NCI-H2081 treated with DMSO at 0.1 percent for 48 hours (cell line): Measurements from ENCODE around the gene P2RX1.

Experiments used
- DNase-seq: peaks from one replicate; lab custom pipeline; 2025; lab: John Stamatoyannopoulos, UW

Gene P2RX1

DNA sequence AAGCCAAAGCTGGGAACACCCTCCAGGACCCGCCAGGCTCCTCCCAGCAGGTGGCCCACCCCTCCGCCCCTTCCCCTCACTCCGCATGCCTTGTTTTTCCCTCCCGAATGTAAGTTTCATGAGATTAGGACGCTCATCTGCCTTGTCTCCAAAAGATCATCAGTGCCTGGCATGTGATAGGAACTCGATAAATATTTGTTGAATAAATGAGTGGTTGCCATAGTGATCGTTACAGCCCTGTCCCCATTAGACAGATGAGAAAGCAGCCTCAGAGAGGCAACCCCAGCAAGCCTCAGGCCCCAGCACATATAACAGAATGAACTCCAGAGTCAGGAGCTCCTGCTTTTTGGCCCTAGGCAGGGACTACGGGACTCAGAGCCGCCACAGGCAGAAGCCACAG is 28.5 kb downstream of the P2RX1 start:
- DNase-seq = no peak

DNA sequence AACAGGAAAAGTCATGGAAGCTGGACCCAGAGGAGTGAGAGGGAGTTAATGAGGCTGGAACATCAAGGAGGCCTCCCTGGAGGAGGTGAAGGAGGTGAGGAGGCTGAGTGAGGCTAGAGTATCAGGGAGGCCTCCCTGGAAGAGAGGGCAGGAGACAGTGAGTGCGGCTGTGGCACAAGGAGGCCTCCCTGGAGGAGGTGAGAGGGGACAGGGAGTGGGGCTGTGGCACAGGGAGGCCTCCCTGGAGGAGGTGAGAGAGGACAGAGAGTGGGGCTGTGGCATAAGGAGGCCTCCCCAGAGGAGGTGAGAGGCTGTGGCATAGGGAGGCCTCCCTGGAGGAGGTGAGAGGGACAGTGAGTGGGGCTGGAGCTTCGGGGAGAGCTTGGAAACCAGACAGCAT is 28.9 kb downstream of the P2RX1 start:
- DNase-seq = no peak

DNA sequence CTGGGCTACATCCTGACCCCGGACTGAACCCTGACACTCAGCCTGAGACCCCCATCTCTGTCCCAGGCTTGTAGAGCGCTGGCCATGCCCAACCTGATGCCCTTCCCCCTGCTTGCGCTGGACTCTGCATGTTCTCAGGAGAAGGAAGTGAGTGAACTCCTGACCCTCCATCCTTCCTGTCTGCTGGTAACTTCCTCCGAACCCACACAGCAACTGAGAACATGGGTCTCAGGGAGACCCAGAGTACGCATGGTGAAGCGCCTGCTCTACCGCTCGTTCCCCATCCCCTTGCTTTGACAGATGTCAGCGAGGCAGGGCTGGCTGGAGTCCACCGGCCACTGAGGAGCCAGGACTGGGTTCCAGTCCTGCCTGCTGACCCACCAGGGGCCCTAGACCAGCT is 29.5 kb downstream of the P2RX1 start:
- no peak for DNase-seq

DNA sequence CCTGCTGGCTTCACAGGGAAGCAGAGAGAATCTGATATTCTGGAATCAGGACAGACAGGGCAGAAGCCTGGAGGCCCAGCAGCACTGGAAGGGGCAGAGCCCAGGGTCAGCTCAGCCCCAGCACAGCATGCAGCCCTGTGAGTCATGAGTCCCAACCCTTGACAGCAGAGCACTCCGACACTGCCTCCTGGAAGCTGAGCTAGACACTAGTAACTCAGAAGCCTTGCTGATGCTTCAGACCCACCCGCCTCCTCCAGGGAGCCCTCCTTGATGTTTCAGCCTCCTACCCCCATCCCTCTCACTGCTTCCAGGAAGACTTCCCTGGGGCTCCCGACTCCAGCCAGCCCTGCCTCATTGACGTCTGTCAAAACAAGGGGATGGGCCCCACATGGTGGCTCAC is 30.3 kb downstream of the P2RX1 start:
- no peak for DNase-seq

DNA sequence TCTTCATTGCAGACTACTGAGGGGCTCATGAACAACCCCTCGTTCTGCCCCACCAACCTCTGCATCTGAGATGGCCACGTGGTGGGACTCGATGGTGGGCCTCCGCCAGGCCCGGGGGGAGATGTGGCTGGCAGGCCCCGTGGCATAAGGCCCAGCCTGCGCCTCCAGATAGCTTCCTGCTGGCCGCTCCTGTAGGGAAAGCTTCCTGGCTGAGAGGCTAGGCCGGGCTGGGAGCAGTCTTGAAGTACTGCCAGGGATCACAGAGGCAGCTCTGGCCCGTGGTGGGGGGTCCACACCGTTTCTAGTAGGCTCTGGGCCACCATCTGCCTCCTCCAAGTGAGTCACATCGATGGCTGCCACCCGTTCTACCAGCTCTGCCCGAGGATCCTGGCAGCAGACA is 31.0 kb downstream of the P2RX1 start:
- no peak for DNase-seq

DNA sequence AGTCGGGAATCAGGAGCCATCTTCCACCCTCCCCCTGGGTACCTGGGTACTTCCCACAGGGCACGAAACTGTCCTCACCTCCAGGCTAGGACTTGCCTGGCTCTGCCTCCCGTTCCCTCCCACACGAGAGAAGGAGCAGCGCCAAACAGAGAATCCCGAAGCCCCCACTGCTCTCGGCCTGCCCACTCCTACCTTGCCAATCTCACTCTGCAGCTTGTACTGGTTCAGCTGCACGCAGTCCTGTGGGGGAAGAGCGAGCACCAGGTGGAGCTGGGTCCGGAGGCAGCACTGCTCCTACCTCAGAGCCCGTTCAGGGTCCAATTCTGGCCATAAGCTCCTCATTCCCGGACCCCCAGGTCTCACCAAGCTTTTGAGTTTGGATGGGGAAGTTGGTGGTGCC is 32.1 kb downstream of the P2RX1 start:
- no peak for DNase-seq

DNA sequence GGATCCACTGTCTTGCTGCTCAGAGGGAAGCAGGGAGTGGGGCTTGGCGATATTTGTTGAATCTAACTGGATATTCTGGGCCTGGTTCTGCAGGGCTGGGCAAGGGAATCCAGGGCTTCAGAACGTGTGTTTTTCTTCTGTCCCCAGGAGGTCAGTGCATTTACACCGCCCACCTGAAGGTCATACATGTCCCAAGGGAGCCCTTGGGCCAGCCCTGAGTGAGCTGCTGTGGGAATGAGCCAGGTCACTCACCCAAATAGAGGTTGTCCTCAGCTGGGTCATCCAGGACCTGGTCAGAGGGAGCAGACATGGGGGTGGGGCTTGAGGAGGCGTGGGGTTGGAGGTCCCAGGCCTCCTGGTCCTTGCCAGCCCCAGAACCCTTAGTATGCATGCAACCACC is 34.0 kb downstream of the P2RX1 start:
- no peak for DNase-seq

DNA sequence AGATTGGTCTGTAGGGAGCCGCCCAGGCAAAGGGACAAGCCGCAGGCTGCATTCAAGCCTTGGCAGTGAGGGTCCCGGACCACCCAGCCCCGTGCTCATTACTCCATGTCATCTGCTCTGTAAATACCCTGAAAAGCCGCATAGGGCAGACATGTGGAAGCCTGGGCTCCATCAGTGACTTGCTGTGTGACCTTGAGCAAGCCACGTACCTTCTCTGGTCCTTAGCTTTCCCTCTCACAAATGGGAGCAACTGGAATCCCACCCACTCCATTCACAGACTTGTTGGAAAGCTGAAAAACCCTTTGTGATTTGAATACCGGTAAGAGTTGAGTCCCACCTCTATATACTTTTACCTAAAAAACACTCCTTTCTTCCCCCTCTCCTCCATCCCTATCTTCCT is 35.3 kb downstream of the P2RX1 start:
- no peak for DNase-seq

DNA sequence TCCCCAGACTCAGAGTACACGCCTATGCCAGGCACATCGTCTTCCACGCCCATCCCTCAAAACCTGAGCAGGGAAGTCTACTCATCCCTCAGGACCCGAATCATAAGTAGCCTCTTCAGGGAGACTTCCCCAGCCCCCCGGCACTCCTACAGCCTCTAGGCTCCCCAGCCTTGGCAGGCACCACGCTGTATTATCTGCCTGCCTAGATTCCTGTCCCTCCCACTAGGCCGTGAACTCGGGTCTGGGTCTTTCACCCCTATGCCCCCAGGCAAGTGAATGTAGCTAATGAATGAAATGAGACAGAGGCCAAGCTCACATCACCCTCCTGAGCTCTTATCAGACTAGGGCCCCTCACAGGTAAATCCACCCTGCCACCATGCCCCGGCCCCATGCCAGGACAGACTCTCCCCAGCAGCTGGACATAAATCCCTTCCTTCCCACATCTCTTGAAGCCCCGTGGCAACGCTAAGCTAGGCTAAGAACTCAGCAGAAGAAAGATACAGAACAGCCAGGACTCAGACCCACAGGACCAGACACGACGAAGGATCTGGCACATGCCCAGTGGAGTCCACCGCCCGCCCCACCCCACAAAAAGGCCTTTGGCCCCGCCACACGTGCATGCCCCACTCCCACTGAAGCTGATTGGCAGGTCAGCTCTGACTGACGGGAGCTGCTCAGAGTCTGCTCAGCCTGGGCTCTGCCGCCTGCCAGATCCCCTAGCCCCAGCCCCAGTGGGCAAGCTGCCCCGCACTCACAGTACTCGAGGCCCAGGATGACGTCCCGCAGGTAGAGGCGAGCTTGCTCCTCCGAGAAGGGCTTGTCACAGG is 36.5 kb downstream of the P2RX1 start:
- no peak for DNase-seq

DNA sequence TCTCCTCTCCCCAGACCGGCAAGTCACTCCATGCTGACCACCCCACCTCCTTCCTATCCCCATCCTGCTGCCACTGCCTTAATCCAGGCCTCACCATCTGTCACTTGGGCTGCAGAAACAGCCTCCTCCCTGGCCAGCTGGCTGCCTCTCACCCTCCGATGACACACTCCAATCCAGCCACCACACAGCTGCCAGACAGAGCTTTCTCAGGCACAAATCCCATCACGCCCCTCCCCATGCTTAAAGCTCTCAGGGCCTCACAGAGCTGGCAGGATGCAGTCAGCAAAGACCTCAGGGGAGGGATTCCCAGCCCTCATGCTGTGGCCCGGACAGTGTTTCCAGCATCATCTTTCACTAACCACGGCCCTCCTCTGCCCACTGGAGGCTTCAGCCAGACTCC is 37.1 kb downstream of the P2RX1 start:
- DNase-seq = no peak

DNA sequence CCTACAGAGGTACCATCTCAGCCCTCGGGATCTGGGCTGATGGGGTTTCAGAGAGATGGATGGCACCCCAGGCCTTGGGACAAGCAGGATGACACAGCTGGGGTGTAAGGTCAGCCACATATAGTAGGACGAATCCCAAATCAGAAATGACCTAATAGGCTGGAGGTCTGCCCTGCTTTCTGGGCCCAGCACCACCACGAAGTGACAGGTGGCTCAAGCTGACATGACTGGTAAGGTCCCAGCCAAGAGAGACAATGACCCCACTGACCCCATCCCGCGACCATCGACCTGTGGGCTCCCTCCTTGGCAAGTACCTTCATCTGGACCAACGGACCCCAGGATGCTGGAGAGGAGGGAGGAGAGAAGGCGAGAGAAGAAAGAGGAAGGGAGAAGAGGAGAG is 39.0 kb downstream of the P2RX1 start:
- no peak for DNase-seq

DNA sequence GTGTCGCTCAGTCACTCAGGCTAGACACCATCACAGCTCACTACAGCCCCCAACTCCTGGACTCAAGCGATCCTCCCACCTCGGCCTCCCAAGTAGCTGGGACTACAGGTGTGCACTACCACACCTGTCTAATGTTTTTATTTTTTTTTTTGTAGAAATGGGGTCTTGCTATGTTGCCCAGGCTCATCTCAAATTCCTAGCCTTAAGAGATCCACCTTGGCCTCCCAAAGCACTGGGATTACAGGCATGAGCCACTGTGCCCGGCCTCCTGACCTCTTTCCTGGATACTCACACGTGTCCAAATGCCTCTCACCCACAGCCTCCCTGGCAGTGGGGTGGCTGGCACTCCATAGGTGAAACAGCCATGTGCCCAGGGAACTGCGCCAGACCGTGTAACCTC is 40.9 kb downstream of the P2RX1 start:
- no peak for DNase-seq

DNA sequence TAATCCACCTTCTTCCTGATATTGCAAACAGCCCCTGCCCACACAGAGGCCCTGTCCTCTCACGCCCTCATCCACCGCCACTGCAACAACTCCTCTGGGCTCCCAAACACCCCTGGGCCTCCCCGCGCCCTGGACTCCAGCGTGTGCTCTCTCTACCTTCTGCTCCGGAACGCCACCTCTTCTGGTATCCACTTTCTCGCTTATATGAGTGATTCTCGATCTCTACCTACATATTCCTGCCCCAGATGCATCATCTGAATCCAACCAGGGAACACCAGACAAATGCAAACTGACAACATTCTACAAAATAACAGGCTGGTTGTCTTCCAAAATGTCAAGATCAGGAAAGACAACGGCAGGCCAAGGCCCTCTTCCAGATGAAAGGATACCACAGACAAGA is 42.4 kb downstream of the P2RX1 start:
- DNase-seq = no peak

DNA sequence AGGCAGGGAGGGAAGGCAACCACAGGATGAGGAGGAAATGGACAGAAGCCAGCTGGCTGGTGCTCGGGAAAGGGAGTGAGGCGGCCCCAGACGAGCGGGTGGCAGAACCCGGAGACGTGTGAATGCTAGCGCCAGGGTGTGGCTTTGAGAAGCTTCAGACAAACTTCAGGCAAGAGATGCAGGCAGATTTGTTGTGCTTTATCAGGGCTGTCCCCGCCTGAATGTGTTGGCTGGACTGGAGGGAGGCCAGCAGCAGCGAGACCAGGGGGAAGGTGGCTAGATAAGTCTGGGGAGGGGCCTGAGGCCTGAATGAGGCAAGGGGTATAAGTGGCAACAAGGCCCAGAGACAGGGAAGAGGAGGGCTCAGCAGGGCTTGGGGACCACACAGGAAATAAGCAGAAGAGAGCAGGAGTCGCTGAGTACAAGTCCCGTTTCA is 45.4 kb downstream of the P2RX1 start:
- no peak for DNase-seq

DNA sequence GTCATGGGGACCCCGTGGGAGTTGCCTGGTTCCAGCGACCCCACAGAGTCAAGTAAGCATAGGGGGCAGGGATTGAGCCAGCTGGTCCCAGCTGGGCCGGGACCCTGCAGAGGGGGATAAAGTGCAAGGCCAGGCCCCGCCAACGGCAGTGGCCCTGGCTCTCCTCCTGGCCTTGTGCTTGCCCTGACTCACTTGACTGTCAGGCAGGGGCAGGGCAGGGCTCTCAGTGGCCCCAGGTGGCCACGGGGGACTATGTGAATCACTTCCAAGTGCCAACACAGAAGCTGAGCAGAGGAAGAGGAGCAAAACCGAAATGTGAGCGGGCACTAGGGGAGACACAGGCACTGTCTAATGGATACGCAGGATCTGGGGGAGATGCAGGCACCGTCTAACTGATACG is 48.7 kb downstream of the P2RX1 start:
- DNase-seq = no peak

DNA sequence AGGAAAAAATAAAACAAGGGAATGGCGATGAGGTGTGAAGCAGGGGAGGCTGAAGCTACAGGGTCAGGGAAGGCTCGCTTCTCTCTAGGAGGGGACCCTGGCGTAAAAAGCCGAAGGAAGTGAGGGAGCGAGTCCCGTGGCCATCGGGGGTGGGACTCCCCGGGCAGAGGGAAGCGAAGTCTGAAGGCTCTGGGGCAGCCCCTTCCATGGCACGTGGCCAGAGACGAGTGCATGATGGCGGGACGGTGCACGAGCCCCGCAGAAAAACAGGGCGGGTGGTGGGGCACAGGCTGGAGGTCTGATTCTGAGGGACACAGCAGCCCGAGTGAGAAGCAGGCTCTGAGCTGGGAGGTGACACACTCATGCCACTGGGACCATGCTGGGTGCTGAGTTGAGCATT is 49.2 kb downstream of the P2RX1 start:
- DNase-seq = no peak

DNA sequence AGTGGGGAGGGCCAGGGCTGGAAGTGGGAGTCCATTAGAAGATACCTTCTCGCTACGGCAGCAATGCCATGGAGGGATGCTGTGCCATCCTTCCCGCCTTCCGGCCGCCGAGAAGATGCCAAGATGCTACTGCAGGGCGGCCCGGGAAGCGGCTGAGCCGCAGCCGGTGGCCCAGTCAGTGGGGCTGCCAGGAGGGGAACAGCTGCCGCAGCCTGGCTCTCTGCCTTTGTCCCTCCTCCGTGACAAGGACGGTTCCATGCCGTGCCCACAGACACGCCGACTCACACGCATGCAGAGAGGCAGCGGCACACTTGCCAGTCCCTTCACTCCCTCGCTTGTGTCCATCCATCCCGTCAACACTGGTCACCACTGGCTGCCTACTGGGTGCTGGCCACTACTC is 50.0 kb downstream of the P2RX1 start:
- DNase-seq = no peak

DNA sequence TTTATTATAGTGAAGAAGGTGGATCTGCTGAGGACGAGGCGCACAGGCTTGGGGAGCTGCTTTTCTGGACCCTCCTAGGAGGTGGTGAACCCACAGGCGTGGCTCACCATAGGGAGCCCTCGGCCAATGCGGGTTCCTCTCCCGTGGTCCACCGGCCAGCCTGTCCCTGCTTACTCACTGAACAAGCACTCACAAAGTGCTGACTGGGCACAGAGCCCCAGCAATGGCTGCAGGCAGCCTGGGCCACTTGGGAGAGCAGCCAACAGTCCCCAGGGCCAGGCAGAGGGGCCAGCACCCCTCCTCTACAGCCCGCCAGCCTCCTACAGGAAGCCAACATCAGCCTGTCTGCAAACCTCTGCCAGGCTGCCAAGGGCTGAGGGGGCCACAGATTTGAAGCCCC is 51.1 kb downstream of the P2RX1 start:
- DNase-seq = no peak

DNA sequence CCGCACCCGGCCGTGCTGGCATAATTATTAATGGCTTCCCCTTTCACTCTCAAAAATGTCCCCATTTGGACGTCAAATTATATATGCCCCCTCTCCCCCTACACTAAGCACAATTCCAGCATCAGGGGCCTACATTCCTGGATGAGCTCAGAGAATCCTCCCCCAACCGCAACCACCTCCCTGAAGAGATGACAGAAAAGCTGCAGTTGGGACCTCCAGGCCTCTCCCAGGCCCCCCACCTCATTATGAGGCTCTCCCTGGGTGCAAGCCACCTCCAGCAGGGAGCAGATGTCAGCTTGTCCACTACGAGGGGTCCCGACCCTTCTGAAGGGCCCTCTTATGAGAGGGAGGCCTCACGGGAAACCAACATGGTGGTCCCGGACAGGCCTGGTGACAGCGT is 51.7 kb downstream of the P2RX1 start:
- DNase-seq = no peak

DNA sequence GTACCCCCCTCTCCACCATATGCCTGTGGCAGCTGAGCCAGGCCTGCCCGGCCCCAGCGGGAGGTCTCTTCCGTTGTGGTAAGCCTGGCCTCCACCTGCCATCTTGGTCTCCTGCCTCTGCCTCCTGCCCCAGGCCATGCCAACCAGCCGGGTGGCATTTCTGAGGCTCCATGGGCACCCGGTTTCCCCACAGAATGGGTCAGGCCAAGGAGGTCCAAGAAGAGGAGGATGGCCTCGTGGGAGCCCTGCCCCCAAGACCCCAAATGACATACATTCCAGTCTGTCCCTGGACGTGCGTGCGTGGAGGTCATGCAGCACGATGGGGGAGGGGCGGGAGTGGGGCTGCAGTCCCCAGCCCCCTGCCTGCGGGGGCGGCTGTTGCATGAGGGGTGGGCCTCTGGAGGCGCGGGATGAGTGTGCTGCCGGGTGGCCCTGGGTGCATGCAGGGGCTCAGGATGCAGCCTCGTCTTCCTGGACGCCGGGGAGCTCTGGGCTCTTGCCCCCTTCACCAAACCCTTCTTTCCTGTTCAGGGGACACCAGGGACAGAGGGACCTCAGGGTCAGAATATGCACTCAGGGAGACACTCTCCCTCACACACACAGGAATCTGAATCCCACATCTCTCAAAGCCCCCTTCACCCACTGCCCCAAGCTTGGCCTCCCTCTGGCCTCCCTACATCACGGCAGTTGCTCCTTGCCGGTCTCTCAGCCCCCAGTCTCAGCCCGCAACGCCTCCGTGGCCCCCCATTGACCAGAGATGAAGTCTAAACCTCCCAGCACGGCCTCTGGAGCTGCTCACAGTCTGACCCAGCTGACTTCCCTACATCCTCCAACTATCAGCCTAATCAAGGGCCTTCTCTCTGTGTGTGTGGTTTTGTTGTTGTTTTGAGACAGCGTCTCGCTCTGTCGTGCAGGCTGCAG is 54.2 kb downstream of the P2RX1 start:
- no peak for DNase-seq

DNA sequence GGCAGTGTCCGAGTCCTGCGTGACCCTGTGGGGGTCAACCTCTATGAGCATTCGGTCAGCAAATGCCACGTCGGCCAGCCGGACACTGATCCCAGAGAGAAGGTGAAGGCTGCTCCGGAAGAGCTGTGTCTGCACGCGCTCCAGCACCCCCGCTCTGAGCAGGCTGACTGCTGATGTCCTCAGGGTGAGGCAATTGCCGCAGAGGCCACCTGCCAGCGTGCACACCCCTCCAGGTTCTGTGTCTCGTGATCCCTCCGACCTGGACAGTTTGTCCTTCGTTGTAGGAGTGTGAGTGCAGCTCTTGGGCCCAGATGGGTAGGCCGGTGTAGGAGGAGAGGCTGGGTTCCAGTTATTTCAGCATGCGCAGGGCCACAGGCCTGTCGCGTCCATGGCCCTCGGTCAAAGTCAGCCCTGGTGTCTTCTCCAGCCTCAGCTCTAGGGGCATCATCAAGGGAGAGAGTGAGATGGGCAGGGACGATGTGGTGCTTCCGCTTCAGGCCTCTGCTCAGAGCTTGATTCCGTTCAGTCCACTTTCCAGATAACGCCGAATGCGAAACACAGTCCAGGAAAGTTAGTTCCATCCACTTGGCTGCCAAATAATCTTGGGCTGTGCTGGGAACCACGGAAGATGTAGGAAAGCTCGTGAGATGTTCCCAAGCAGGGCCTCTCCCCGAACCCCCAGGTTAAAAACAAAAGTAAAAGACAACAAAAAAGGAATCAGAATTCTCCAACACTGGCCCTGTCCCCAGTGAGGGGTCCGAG is 55.1 kb downstream of the P2RX1 start:
- no peak for DNase-seq

DNA sequence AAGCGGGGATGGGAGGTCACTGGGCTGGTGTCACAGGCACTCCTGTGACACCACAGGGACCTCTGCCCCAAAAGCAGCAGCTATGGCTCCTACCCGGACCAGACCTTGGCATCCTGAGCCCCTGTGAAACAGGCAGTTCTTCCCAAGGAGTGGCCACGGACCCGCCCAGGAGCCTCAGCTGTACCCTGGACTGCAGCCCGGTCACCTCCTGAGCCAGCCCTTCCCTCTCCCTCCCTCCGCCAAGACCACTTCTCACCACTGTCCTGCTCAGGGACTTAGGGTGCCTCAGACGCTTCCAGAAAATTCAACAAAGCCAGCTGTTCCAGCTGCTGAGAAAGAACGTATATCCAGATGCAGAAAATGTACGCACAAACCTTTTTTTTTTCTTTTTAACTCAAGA is 56.3 kb downstream of the P2RX1 start:
- no peak for DNase-seq
